ENCODE measurements around the gene MMGT1.
A peak's percentile ranks its signal among the peaks of the same experiment; 100 is the strongest.
"Not testable (repeated sequence)": the region's sequence is repeated elsewhere in the genome, so short reads cannot be mapped to it uniquely, and the experiment has no call there.

Gene MMGT1

DNA sequence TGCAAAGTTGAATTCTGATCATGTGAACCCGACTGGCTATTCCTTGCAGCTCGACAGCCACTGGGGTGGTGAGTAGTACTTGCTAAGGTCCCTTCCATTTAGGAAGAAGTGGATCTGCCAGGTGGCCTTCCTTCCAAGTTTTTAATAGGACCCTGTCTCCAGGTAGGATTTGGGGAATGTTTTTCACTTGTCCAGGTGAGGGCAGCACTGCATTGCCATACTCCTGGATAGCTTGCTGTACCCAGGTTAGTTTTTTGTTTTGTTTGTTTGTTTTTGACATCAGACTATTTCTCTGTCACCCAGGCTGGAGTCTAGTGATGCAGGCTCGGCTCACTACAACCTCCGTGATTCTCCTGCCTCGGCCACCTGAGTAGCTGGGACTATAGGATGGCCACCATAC is 50.4 kb downstream of the MMGT1 start:
- H3K4me3 ChIP-seq (ENCODE audit: low read depth, low read length): no peak overlapping the region
- H3K27ac ChIP-seq (ENCODE audit: extremely low read depth, low read depth, low read length): no peak overlapping the region
- ChIA-PET POLR2A (no interaction called here), CTCF (interaction anchor here (0.6 to 2.5 kb wide), 9 partner anchors 8 to 346 kb away, joined by 3 to 17 read pairs (median 3); no protein-coding TSS in a partner anchor)
- H3K36me3 ChIP-seq (ENCODE audit: control insufficient read depth in 2 of 2, insufficient read depth in 1 of 2, low read length in 2 of 2): no peaks in the 10 kb centered on the region
- H3K4me1 ChIP-seq (ENCODE audit: control insufficient read depth, insufficient read depth, low read length): no peaks in the 10 kb centered on the region
- no peak for TF ChIP-seq ZNF169 (tag by site-specific recombination; IDR thresholded peaks at IDR 0.05)
- peak; percentile 61 for TF ChIP-seq ZNF654 (tag by site-specific recombination; IDR thresholded peaks at IDR 0.05; ENCODE audit: low read depth)
- no peaks in the 10 kb centered on the region for H3K9me3 ChIP-seq (ENCODE audit: control insufficient read depth, insufficient read depth, low read depth, low read length)

DNA sequence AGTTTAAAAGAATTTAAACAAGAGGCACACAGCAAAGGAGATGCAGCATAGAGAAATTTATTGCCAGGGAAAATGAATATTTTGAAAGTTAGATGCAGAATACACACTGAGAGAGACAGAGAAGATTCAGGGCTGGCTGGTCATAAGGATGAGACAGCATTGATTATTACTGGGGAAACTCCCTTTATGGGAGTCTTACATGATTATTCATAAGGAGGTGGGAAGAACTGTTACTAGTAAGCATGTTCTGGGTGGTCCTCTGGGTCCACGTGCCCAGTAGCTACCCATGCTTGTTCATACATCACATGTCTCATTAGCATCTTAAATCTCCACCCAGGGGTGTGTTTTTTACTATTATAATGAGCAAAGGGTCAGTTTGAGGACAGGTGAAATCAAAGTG is 53.3 kb downstream of the MMGT1 start:
- CTCF ChIA-PET: interaction anchor here (0.7 to 1.8 kb wide), 3 partner anchors 9 to 661 kb away, joined by 3 to 4 read pairs (median 3); no protein-coding TSS in a partner anchor
- H3K4me3 ChIP-seq (ENCODE audit: low read depth, low read length); H3K27ac ChIP-seq (ENCODE audit: extremely low read depth, low read depth, low read length); H3K36me3 ChIP-seq (ENCODE audit: control insufficient read depth in 2 of 2, insufficient read depth in 1 of 2, low read length in 2 of 2); H3K4me1 ChIP-seq (ENCODE audit: control insufficient read depth, insufficient read depth, low read length); H3K9me3 ChIP-seq (ENCODE audit: control insufficient read depth, insufficient read depth, low read depth, low read length): not testable (repeated sequence)
- POLR2A ChIA-PET: interaction anchor here (0.7 kb wide), 1 partner anchor 422 kb away, joined by 4 read pairs; no protein-coding TSS in a partner anchor

DNA sequence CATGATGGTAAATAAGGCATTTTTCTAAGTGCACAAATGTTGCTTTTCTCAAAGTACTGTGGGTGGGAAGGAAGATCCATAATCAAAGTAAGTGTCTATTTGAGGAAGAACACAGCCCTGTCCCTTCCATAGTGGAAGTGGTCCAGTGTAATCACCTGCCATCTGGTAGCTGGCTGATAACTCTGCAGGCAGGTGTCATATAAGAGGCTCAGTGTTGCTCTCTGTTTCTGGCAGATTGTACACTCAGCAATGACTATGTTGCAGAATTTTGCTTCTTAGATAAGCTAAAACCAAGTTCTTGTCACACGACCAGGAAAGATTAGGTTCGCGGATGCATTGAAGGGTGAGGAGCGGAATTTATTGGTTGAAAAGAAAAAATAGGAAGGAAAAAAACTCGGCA is 59.4 kb downstream of the MMGT1 start:
- no peaks in the 10 kb centered on the region for H3K9me3 ChIP-seq (ENCODE audit: control insufficient read depth, insufficient read depth, low read depth, low read length)
- TF ChIP-seq ZNF133 (tag by site-specific recombination; IDR thresholded peaks at IDR 0.05) (no peak), BCL11A (tag by site-specific recombination; IDR thresholded peaks at IDR 0.05; ENCODE audit: low read depth) (no peak), ZNF544 (tag by site-specific recombination; IDR thresholded peaks at IDR 0.05) (no peak), ZBTB1 (tag by site-specific recombination; IDR thresholded peaks at IDR 0.05) (no peak), WT1 (tag by site-specific recombination; IDR thresholded peaks at IDR 0.05) (no peak), ZFP3 (tag by site-specific recombination; IDR thresholded peaks at IDR 0.05; ENCODE audit: low read depth) (no peak), ZNF10 (tag by site-specific recombination; IDR thresholded peaks at IDR 0.05) (no peak), ZNF529 (tag by site-specific recombination; IDR thresholded peaks at IDR 0.05; ENCODE audit: insufficient replicate concordance) (no peak), ZNF211 (tag by site-specific recombination; IDR thresholded peaks at IDR 0.05; ENCODE audit: low read depth) (no peak), GLIS2 (tag by site-specific recombination; IDR thresholded peaks at IDR 0.05) (no peak), ZIC2 (tag by site-specific recombination; IDR thresholded peaks at IDR 0.05) (no peak), ZNF624 (tag by site-specific recombination; IDR thresholded peaks at IDR 0.05) (no peak), ZNF621 (tag by site-specific recombination; IDR thresholded peaks at IDR 0.05) (no peak), ZNF473 (tag by site-specific recombination; IDR thresholded peaks at IDR 0.05) (no peak)
- TF ChIP-seq, protein P1, sequence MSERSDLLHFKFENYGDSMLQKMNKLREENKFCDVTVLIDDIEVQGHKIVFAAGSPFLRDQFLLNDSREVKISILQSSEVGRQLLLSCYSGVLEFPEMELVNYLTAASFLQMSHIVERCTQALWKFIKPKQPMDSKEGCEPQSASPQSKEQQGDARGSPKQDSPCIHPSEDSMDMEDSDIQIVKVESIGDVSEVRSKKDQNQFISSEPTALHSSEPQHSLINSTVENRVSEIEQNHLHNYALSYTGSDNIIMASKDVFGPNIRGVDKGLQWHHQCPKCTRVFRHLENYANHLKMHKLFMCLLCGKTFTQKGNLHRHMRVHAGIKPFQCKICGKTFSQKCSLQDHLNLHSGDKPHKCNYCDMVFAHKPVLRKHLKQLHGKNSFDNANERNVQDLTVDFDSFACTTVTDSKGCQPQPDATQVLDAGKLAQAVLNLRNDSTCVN (tag by site-specific recombination; optimal IDR thresholded peaks at IDR 0.05): no peak
- TF ChIP-seq, protein P2, sequence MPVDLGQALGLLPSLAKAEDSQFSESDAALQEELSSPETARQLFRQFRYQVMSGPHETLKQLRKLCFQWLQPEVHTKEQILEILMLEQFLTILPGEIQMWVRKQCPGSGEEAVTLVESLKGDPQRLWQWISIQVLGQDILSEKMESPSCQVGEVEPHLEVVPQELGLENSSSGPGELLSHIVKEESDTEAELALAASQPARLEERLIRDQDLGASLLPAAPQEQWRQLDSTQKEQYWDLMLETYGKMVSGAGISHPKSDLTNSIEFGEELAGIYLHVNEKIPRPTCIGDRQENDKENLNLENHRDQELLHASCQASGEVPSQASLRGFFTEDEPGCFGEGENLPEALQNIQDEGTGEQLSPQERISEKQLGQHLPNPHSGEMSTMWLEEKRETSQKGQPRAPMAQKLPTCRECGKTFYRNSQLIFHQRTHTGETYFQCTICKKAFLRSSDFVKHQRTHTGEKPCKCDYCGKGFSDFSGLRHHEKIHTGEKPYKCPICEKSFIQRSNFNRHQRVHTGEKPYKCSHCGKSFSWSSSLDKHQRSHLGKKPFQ (tag by site-specific recombination; IDR thresholded peaks at IDR 0.05): no peak
- TF ChIP-seq, protein P3, sequence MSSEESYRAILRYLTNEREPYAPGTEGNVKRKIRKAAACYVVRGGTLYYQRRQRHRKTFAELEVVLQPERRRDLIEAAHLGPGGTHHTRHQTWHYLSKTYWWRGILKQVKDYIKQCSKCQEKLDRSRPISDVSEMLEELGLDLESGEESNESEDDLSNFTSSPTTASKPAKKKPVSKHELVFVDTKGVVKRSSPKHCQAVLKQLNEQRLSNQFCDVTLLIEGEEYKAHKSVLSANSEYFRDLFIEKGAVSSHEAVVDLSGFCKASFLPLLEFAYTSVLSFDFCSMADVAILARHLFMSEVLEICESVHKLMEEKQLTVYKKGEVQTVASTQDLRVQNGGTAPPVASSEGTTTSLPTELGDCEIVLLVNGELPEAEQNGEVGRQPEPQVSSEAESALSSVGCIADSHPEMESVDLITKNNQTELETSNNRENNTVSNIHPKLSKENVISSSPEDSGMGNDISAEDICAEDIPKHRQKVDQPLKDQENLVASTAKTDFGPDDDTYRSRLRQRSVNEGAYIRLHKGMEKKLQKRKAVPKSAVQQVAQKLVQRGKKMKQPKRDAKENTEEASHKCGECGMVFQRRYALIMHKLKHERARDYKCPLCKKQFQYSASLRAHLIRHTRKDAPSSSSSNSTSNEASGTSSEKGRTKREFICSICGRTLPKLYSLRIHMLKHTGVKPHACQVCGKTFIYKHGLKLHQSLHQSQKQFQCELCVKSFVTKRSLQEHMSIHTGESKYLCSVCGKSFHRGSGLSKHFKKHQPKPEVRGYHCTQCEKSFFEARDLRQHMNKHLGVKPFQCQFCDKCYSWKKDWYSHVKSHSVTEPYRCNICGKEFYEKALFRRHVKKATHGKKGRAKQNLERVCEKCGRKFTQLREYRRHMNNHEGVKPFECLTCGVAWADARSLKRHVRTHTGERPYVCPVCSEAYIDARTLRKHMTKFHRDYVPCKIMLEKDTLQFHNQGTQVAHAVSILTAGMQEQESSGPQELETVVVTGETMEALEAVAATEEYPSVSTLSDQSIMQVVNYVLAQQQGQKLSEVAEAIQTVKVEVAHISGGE (tag by site-specific recombination; conservative IDR thresholded peaks at IDR 0.05; ENCODE audit: low read depth): no peak
- CTCF ChIA-PET: interaction anchor here (0.7 to 1.6 kb wide), 2 partner anchors 9 to 18 kb away, joined by 3 to 4 read pairs; no protein-coding TSS in a partner anchor
- no peak overlapping the region for H3K27ac ChIP-seq (ENCODE audit: extremely low read depth, low read depth, low read length)
- H3K36me3 ChIP-seq (ENCODE audit: control insufficient read depth in 2 of 2, insufficient read depth in 1 of 2, low read length in 2 of 2): no peaks in the 10 kb centered on the region
- no peak overlapping the region for H3K4me3 ChIP-seq (ENCODE audit: low read depth, low read length)
- POLR2A ChIA-PET: no interaction called here
- no peaks in the 10 kb centered on the region for H3K4me1 ChIP-seq (ENCODE audit: control insufficient read depth, insufficient read depth, low read length)
